ENCODE measurements around the gene LYPD5. TPM values are rescaled to one million over a fixed set of nuclear protein-coding genes. Genes with fewer than 3 reads are reported as not detected.
A peak's percentile ranks its signal among the peaks of the same experiment; 100 is the strongest.

LYPD5 gene
- total and polyA plus RNA-seq, 2 of the 13 experiments (the other 11 are each of a cell fraction or from before 2014, with no cell fraction given), result not detected

GRCh38 chr19:43779147-43779819, 23.0 kb downstream of the LYPD5 start:
- Histone ChIP-seq H3K4me2 (ENCODE audit: low read depth, low read length) (peak overlapping the region; percentile 24; the same call in 1 of the 2 replicates), H3K36me3 (replicated peaks in 1 of 2; ENCODE audit: control insufficient read depth in 1 of 2, insufficient read depth in 2 of 2, low read length in 2 of 2) (no peaks in the 10 kb centered on the region), H3K9me3 (ENCODE audit: low read length) (no peaks in the 10 kb centered on the region), H3K4me1 (ENCODE audit: insufficient read depth, low read length) (peaks cover 39% of the 10 kb centered on the region), H4K20me1 (ENCODE audit: insufficient read depth, low read length) (no peaks in the 10 kb centered on the region), H3K79me2 (ENCODE audit: insufficient read depth, low read length) (no peaks in the 10 kb centered on the region), H3K27me3 (ENCODE audit: control insufficient read depth in 1 of 2, insufficient read depth in 2 of 2, low read length in 2 of 2) (peaks cover 1 to 3% of the 10 kb centered on the region in 2 experiments; a peak in 1 of 5 replicates), H3K27ac (ENCODE audit: extremely low read length, insufficient read depth, low read length) (no peak overlapping the region), H3K4me3 (replicated peaks in 1 of 3; ENCODE audit: insufficient read depth in 1 of 3, low read depth in 2 of 3, low read length in 3 of 3) (no peak overlapping the region), H2AFZ (ENCODE audit: low read length) (no peak overlapping the region), H3K9ac (ENCODE audit: insufficient read depth, low read depth, low read length) (no peak overlapping the region)
- POLR2A ChIA-PET, result no interaction called here
- WGBS (ENCODE audit: low lambda C conversion rate), result 74% methylated on average over 11 of the region's 16 CpGs
- CTCF ChIA-PET (ENCODE audit: low intra/inter-chr PET ratio, low total read pairs), result no interaction called here
- no TSS peak for BruUV-seq (replicated peaks)
- ATAC-seq (no peak), FAIRE-seq (no peak), DNase-seq (ENCODE audit: low spot score) (no peak)
- in situ Hi-C loops (cut with HindIII; ENCODE audit: extremely low pct_ligation_motif_present, low pct_unique_long_range_greater_than_20kb) (no loop called here), intact Hi-C loops (cut with micrococcal nuclease; ENCODE audit: unreplicated experiment) (no loop called here)
- TF ChIP-seq MBNL3 (CRISPR knock-in tag; conservative IDR thresholded peaks at IDR 0.05), result no peak

- no peaks in the 10 kb centered on the region for H3K36me3 ChIP-seq (replicated peaks in 1 of 2; ENCODE audit: control insufficient read depth in 1 of 2, insufficient read depth in 2 of 2, low read length in 2 of 2)
- POLR2A ChIA-PET, result no interaction called here
- no peaks in the 10 kb centered on the region for H3K79me2 ChIP-seq (ENCODE audit: insufficient read depth, low read length)
- H3K27me3 ChIP-seq (ENCODE audit: control insufficient read depth in 1 of 2, insufficient read depth in 2 of 2, low read length in 2 of 2), result peaks cover 1 to 8% of the 10 kb centered on the region in 2 experiments; a peak in 3 of 5 replicates
- intact Hi-C loops (cut with micrococcal nuclease; ENCODE audit: unreplicated experiment) (no loop called here), in situ Hi-C loops (cut with HindIII; ENCODE audit: extremely low pct_ligation_motif_present, low pct_unique_long_range_greater_than_20kb) (no loop called here)
- H3K27ac ChIP-seq (ENCODE audit: extremely low read length, insufficient read depth, low read length), result no peak overlapping the region
- H3K4me1 ChIP-seq (ENCODE audit: insufficient read depth, low read length), result peaks cover 45% of the 10 kb centered on the region
- CTCF ChIA-PET (ENCODE audit: low intra/inter-chr PET ratio, low total read pairs), result no interaction called here
- ATAC-seq (no peak), DNase-seq (ENCODE audit: low spot score) (no peak), FAIRE-seq (no peak)
- 94% methylated on average over 1 of the region's 1 CpG for WGBS (ENCODE audit: low lambda C conversion rate)
- no peaks in the 10 kb centered on the region for H4K20me1 ChIP-seq (ENCODE audit: insufficient read depth, low read length)
- H3K4me3 ChIP-seq (replicated peaks in 1 of 3; ENCODE audit: insufficient read depth in 1 of 3, low read depth in 2 of 3, low read length in 3 of 3), result no peak overlapping the region
- H2AFZ ChIP-seq (ENCODE audit: low read length), result no peak overlapping the region
- H3K9me3 ChIP-seq (ENCODE audit: low read length), result no peaks in the 10 kb centered on the region
- no peak overlapping the region for H3K4me2 ChIP-seq (ENCODE audit: low read depth, low read length)
- H3K9ac ChIP-seq (ENCODE audit: insufficient read depth, low read depth, low read length), result no peak overlapping the region
- no TSS peak for BruUV-seq (replicated peaks)
- TF ChIP-seq ZSCAN9 (CRISPR knock-in tag; IDR thresholded peaks at IDR 0.05; ENCODE audit: borderline replicate concordance) (no peak), RFX1 (IDR thresholded peaks at IDR 0.05) (no peak), ZNF562 (CRISPR knock-in tag; IDR thresholded peaks at IDR 0.05; ENCODE audit: borderline replicate concordance) (no peak), ZNF552 (CRISPR knock-in tag; IDR thresholded peaks at IDR 0.05; ENCODE audit: borderline replicate concordance) (no peak), SETDB1 (CRISPR knock-in tag; IDR thresholded peaks at IDR 0.05; ENCODE audit: borderline replicate concordance) (no peak), ZNF83 (CRISPR knock-in tag; IDR thresholded peaks at IDR 0.05; ENCODE audit: borderline replicate concordance) (no peak), ZNF501 (CRISPR knock-in tag; IDR thresholded peaks at IDR 0.05) (no peak)
- TF ChIP-seq, protein P1, sequence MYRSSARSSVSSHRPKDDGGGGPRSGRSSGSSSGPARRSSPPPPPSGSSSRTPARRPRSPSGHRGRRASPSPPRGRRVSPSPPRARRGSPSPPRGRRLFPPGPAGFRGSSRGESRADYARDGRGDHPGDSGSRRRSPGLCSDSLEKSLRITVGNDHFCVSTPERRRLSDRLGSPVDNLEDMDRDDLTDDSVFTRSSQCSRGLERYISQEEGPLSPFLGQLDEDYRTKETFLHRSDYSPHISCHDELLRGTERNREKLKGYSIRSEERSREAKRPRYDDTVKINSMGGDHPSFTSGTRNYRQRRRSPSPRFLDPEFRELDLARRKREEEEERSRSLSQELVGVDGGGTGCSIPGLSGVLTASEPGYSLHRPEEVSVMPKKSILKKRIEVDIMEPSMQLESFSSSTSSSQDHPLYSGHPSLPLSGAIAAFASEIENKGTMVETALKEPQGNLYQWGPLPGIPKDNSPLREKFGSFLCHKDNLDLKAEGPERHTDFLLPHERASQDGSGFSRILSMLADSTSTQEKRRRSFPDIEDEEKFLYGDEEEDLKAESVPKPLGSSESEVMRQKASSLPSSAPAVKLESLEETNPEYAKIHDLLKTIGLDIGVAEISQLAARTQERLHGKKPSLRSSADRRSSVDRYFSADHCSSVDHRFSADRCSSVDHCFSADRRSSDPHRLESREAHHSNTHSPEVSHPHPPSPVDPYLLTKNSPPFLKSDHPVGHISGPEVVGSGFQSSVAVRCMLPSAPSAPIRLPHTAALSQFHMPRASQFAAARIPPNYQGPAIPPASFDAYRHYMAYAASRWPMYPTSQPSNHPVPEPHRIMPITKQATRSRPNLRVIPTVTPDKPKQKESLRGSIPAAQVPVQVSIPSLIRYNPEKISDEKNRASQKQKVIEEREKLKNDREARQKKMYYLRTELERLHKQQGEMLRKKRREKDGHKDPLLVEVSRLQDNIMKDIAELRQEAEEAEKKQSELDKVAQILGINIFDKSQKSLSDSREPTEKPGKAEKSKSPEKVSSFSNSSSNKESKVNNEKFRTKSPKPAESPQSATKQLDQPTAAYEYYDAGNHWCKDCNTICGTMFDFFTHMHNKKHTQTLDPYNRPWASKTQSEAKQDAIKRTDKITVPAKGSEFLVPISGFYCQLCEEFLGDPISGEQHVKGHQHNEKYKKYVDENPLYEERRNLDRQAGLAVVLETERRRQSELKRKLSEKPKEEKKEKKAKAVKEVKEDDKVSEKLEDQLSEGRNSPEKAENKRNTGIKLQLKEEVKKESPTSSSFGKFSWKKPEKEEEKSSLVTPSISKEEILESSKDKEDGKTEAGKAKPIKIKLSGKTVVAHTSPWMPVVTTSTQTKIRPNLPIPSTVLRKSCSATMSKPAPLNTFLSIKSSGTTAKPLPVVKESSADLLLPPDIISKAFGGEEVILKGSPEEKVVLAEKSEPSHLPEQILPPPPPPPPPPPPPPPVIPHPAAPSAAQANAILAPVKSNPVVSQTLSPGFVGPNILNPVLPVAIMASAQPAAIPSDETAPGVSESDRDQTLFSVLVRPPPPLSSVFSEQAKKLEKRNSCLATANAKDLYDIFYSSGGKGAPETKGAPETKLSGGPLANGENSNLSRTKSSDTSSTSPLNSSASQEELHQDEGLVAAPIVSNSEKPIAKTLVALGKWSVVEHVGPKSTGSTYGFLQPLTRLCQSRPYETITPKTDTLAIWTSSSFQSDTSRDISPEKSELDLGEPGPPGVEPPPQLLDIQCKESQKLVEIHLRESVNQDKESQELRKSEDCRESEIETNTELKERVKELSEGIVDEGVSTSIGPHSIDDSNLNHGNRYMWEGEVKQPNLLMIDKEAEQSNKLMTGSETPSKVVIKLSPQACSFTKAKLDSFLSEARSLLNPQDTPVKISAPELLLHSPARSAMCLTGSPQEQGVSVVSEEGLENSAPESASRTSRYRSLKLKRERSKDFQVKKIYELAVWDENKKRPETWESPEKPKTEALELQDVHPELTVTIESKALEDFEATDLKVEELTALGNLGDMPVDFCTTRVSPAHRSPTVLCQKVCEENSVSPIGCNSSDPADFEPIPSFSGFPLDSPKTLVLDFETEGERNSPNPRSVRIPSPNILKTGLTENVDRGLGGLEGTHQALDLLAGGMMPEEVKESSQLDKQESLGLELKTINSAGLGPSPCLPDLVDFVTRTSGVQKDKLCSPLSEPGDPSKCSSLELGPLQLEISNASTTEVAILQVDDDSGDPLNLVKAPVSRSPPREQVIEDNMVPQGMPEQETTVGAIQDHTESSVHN (CRISPR knock-in tag; IDR thresholded peaks at IDR 0.05), result no peak
These were observed 23.6 kb downstream of the LYPD5 start for GRCh38 chr19:43778651-43779050.

Measured in HepG2 (cell line).